Loucy (cell line): ENCODE measurements around the gene MSMO1.

Source experiments
- CTCF ChIP-seq: fragments of 200-600 bp; sonication (generic); conservative IDR thresholded peaks from 2 replicates; pipeline ENCODE4 v1.5.1; 2014; ENCODE audit warnings: mild to moderate bottlenecking, antibody characterized with exemption, low read length
- EZH2phosphoT487 ChIP-seq: fragments of 200-600 bp; IDR thresholded peaks from 2 replicates; pipeline ENCODE4 v1.6.1; 2018; ENCODE audit warnings: antibody characterized with exemption, mild to moderate bottlenecking, moderate library complexity, borderline replicate concordance

- TF ChIP-seq CTCF: peak; percentile 52
- no peak for TF ChIP-seq EZH2phosphoT487
Measured at GRCh38 chr4:165351359-165352130, 24.1 kb downstream of the MSMO1 start.
